ENCODE measurements around the gene STK17B.

GRCh38 chr2:196174404-196174803, 3.0 kb upstream of the STK17B start:
- no peak for TF ChIP-seq CTCF (conservative IDR thresholded peaks at IDR 0.05; ENCODE audit: low read depth, low read length)
- TF ChIP-seq EZH2phosphoT487 (IDR thresholded peaks at IDR 0.05; ENCODE audit: borderline replicate concordance, low read length): no peak
